ENCODE data around the gene CADM4.

GRCh38 chr19:43599635-43600295, 39.9 kb downstream of the CADM4 start:
- TF ChIP-seq CTCF (conservative IDR thresholded peaks at IDR 0.05) (no peak), ZFX (IDR thresholded peaks at IDR 0.05) (no peak)
